GM20000 (cell line): ENCODE data around the gene CSTB.

Source experiments
- DNase-seq: peaks from one replicate; pipeline ENCODE4 v3.0.0; 2012; ENCODE audit warnings: low spot score
- TF ChIP-seq, protein P1 (sequence below): IDR thresholded peaks from 2 replicates; pipeline ENCODE4 v1.5.1; 2012; ENCODE audit warnings: mild to moderate bottlenecking, control low read depth; ENCODE audit errors: extremely low read depth, missing control alignments

Gene CSTB

GRCh38 chr21:43801006-43801783 is 25.1 kb upstream of the CSTB start:
- TF ChIP-seq, protein P1, sequence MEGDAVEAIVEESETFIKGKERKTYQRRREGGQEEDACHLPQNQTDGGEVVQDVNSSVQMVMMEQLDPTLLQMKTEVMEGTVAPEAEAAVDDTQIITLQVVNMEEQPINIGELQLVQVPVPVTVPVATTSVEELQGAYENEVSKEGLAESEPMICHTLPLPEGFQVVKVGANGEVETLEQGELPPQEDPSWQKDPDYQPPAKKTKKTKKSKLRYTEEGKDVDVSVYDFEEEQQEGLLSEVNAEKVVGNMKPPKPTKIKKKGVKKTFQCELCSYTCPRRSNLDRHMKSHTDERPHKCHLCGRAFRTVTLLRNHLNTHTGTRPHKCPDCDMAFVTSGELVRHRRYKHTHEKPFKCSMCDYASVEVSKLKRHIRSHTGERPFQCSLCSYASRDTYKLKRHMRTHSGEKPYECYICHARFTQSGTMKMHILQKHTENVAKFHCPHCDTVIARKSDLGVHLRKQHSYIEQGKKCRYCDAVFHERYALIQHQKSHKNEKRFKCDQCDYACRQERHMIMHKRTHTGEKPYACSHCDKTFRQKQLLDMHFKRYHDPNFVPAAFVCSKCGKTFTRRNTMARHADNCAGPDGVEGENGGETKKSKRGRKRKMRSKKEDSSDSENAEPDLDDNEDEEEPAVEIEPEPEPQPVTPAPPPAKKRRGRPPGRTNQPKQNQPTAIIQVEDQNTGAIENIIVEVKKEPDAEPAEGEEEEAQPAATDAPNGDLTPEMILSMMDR: no peak
- no peak for DNase-seq

DNA sequence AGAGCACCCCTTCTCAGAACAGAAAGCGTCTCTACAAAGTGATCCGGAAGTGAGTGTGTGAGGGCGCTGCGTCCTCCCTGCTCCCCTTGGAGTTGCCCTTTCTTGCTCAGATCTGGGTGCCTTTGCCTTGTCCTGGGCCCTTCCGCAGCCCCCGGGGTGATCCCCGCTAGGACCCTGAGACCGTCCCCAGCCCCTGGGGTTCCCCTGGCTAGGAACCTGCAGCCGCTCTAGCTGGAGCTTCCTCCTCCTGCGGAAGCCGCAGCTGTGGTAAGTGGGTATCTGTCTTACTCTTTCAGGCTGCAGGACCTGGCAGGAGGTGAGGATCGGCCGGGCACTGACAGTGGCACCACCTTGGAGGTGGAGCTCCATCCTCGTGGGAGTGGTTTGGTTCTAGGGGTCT is 24.5 kb upstream of the CSTB start:
- TF ChIP-seq, protein P1: no peak
- no peak for DNase-seq

DNA sequence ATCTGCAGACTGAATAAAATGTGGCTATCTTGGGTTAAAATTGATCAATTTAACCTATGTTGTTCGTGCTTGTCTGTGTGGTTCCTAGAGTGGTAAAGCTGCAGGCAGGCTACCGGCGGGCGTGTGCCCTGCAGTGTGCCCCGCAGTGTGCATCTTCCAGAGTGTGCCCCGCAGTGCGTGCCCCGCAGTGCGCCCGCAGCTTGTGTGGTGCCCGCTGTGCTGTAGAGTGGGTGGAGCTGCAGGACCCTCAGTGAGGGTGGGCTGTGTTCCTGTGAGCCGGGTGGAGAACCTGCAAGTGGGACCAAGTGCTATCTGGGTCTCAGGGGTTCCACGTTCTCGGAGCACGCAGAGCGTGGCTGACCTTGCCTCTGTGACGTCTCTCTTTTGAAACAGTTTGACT is 24.0 kb upstream of the CSTB start:
- DNase-seq: no peak
- TF ChIP-seq, protein P1: no peak

DNA sequence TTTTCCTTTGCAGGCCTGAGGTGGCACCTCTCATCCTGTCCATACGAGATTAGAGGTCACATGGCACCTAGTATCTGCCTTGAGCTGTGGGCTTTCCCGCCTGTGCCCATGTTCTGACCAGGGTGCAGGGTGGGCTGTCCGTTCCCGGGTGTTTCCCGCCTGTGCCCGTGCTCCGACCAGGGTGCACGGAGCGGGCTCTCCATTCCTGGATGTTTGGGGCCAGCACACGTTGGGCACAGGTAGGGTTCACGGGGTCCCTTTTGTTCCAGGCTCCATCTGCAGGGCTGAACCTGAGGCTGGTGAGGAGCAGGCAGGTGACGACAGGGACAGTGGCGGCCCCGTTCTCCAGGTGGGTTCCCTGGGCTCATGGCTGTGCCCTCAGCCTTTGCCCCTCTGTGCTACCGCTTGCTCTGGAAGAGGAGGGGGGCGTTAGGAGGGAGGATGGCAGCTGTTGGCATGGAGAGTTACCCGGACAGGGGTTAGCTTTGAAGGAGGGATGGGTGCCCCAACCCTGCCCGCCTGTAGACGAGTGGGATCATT is 23.3 kb upstream of the CSTB start:
- DNase-seq: no peak
- TF ChIP-seq, protein P1: no peak

DNA sequence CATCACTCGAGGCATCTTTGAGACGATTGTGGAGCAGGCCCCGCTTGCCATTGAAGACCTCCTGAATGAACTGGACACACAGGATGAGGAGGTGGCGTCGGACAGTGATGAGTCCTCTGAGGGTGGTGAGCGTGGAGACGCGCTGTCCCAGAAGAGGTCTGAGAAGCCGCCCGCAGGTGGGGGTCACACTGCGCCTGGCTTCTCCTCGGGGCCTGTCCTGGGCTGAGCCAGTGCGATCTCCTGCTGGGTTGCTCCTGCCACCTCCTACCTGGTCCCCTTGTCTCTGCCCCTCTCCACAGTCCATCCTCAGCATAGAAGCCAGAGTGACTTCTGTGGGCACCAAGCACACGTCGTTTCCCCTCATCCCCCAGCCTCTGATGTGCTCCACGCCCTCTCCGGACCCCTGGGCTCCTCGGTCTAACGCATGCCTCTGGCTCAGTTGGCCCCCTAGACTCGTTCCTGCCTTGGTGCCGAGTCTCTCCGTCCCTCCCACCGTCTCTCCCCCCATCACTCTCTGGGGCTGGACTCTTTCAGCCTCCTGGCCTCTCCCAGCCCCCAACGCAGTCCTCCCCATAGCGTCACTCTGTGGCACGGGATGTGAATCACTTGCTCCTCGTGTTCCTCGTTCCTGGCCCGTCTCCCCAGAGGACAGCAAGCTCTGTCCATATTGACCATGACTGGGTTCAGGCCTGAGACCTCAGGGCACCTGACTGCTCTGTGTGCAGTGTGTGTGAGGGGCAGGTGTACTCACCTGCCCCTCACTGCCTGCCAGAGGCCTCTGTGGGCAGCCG is 22.0 kb upstream of the CSTB start:
- TF ChIP-seq, protein P1: no peak
- DNase-seq: no peak

DNA sequence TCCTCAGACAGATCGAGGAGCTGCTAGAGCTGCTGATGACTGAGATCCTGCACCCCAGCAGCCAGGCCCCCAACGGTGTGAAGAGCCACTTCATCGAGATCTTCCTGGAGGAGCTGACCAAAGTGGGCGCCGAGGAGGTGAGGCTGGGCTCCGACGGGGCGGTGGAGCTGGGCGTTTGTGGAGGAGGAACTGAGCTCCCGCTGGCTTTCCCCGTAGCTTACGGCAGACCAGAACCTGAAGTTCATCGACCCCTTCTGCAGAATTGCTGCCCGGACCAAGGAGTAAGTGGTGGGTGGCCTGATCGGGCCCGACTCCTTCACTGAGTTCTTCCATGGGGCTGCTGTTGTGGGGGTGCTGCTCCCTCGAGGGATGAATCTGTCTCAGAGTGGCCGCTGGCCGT is 21.3 kb upstream of the CSTB start:
- DNase-seq: no peak
- TF ChIP-seq, protein P1: no peak

DNA sequence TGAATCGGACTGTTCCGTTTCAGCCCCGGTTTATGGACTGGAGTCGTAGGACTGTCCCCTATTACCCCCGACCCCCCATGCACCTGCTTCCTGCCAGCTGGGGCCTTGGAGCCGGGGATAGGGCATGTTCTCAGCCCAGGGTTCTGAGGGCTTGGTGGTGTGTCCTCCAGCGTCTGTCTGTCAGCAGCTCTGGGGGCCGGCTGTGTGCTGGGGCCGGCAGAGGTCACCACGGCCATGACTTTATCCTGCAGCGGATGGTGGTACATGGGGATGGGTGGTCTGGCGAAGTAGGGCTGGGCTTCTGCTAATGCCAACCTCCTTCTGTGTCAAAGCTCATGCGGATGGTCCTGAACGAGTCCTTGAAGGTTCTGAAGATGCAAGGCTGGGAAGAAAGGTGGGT is 18.7 kb upstream of the CSTB start:
- DNase-seq: no peak
- TF ChIP-seq, protein P1: no peak
